ENCODE data around the gene ACVR1.

The ACVR1 gene

GRCh38 chr2:157744571-157745076 is 131.5 kb downstream of the ACVR1 start:
- no peak overlapping the region for H2BK15ac ChIP-seq (ENCODE audit: low read length)
- H2BK5ac ChIP-seq (ENCODE audit: low read length) = no peak overlapping the region
- H3K36me3 ChIP-seq (replicated peaks in 1 of 2; ENCODE audit: control insufficient read depth in 2 of 2, insufficient read depth in 2 of 2, low read length in 2 of 2) = no peaks in the 10 kb centered on the region
- DNase-seq (ENCODE audit: low spot score) = no peak
- H3K9ac ChIP-seq (ENCODE audit: low read depth, low read length, poor library complexity) = no peak overlapping the region
- H4K91ac ChIP-seq (ENCODE audit: low read depth, low read length, poor library complexity) = no peak overlapping the region
- H3K4me1 ChIP-seq (ENCODE audit: control insufficient read depth in 2 of 2, insufficient read depth in 1 of 2, low read depth in 1 of 2, low read length in 2 of 2) = no peaks in the 10 kb centered on the region
- H3K4me3 ChIP-seq (ENCODE audit: low read length in 2 of 2) = no peak overlapping the region
- no peak overlapping the region for H4K8ac ChIP-seq (ENCODE audit: low read depth, low read length)
- no CpG with 5 or more reads among the region's 6 CpGs for WGBS, 2 donors (ENCODE audit: extremely low coverage in 2 of 2, insufficient read length in 2 of 2, insufficient replicate concordance in 1 of 2)
- H2AFZ ChIP-seq (ENCODE audit: low read length) = no peak overlapping the region
- no peaks in the 10 kb centered on the region for H3K27me3 ChIP-seq (ENCODE audit: control insufficient read depth in 3 of 3, insufficient read depth in 3 of 3, low read depth in 1 of 3, low read length in 3 of 3)
- no peak overlapping the region for H3K23ac ChIP-seq (ENCODE audit: low read depth, low read length, poor library complexity)
- H3K14ac ChIP-seq (ENCODE audit: low read length) = no peak overlapping the region
- H3K4me2 ChIP-seq (ENCODE audit: insufficient read depth, low read length, poor library complexity, severe bottlenecking) = no peak overlapping the region
- H3K9me3 ChIP-seq (replicated peaks in 1 of 2; ENCODE audit: control insufficient read depth in 2 of 2, insufficient read depth in 1 of 2, low read depth in 1 of 2, low read length in 2 of 2) = peaks cover 0 to 3% of the 10 kb centered on the region in 2 donors
- no peak overlapping the region for H2BK120ac ChIP-seq (ENCODE audit: low read depth, low read length)
- H3K4ac ChIP-seq (ENCODE audit: low read length) = no peak overlapping the region
- H2BK12ac ChIP-seq (ENCODE audit: low read length) = no peak overlapping the region
- H2AK5ac ChIP-seq (ENCODE audit: low read depth, low read length) = no peak overlapping the region
- H3K79me1 ChIP-seq (ENCODE audit: low read depth, low read length) = no peaks in the 10 kb centered on the region
- no peak overlapping the region for H3K27ac ChIP-seq (replicated peaks; ENCODE audit: low read length)
- H3K18ac ChIP-seq (ENCODE audit: low read length) = no peak overlapping the region

GRCh38 chr2:157743051-157743450 is 133.1 kb downstream of the ACVR1 start:
- Histone ChIP-seq H3K18ac (ENCODE audit: low read length) (no peak overlapping the region), H2BK120ac (ENCODE audit: low read depth, low read length) (no peak overlapping the region), H2BK15ac (ENCODE audit: low read length) (no peak overlapping the region), H3K9me3 (replicated peaks in 1 of 2; ENCODE audit: control insufficient read depth in 2 of 2, insufficient read depth in 1 of 2, low read depth in 1 of 2, low read length in 2 of 2) (peaks cover 0 to 3% of the 10 kb centered on the region in 2 donors), H3K4ac (ENCODE audit: low read length) (no peak overlapping the region), H4K8ac (ENCODE audit: low read depth, low read length) (no peak overlapping the region), H3K14ac (ENCODE audit: low read length) (no peak overlapping the region), H3K4me2 (ENCODE audit: insufficient read depth, low read length, poor library complexity, severe bottlenecking) (no peak overlapping the region), H2AFZ (ENCODE audit: low read length) (no peak overlapping the region), H3K79me1 (ENCODE audit: low read depth, low read length) (no peaks in the 10 kb centered on the region), H4K91ac (ENCODE audit: low read depth, low read length, poor library complexity) (no peak overlapping the region), H3K4me1 (ENCODE audit: control insufficient read depth in 2 of 2, insufficient read depth in 1 of 2, low read depth in 1 of 2, low read length in 2 of 2) (no peaks in the 10 kb centered on the region), H3K36me3 (replicated peaks in 1 of 2; ENCODE audit: control insufficient read depth in 2 of 2, insufficient read depth in 2 of 2, low read length in 2 of 2) (peaks cover 3 to 5% of the 10 kb centered on the region in 2 donors), H3K4me3 (ENCODE audit: low read length in 2 of 2) (no peak overlapping the region), H3K9ac (ENCODE audit: low read depth, low read length, poor library complexity) (no peak overlapping the region), H3K27ac (replicated peaks; ENCODE audit: low read length) (no peak overlapping the region), H2AK5ac (ENCODE audit: low read depth, low read length) (peak overlapping the region; percentile 82), H3K23ac (ENCODE audit: low read depth, low read length, poor library complexity) (no peak overlapping the region), H3K27me3 (ENCODE audit: control insufficient read depth in 3 of 3, insufficient read depth in 3 of 3, low read depth in 1 of 3, low read length in 3 of 3) (no peaks in the 10 kb centered on the region), H2BK12ac (ENCODE audit: low read length) (no peak overlapping the region), H2BK5ac (ENCODE audit: low read length) (no peak overlapping the region)
- no peak for DNase-seq (ENCODE audit: low spot score)
- WGBS, 2 donors (ENCODE audit: extremely low coverage in 2 of 2, insufficient read length in 2 of 2, insufficient replicate concordance in 1 of 2) = no CpG with 5 or more reads among the region's 2 CpGs

GRCh38 chr2:157741819-157742484 is 134.2 kb downstream of the ACVR1 start:
- WGBS, 2 donors (ENCODE audit: extremely low coverage in 2 of 2, insufficient read length in 2 of 2, insufficient replicate concordance in 1 of 2) = no CpG with 5 or more reads among the region's 14 CpGs
- Histone ChIP-seq H2BK12ac (ENCODE audit: low read length) (no peak overlapping the region), H3K36me3 (replicated peaks in 1 of 2; ENCODE audit: control insufficient read depth in 2 of 2, insufficient read depth in 2 of 2, low read length in 2 of 2) (peaks cover 6 to 16% of the 10 kb centered on the region in 2 donors)

GRCh38 chr2:157737656-157738055 is 138.5 kb downstream of the ACVR1 start:
- Histone ChIP-seq H2AK5ac (ENCODE audit: low read depth, low read length) (no peak overlapping the region), H3K4ac (ENCODE audit: low read length) (no peak overlapping the region), H2BK15ac (ENCODE audit: low read length) (no peak overlapping the region), H3K36me3 (replicated peaks in 1 of 2; ENCODE audit: control insufficient read depth in 2 of 2, insufficient read depth in 2 of 2, low read length in 2 of 2) (peaks cover 10 to 41% of the 10 kb centered on the region in 2 donors), H3K9me3 (replicated peaks in 1 of 2; ENCODE audit: control insufficient read depth in 2 of 2, insufficient read depth in 1 of 2, low read depth in 1 of 2, low read length in 2 of 2) (peaks cover 0 to 1% of the 10 kb centered on the region in 2 donors), H2BK12ac (ENCODE audit: low read length) (no peak overlapping the region), H3K79me1 (ENCODE audit: low read depth, low read length) (no peaks in the 10 kb centered on the region), H3K27me3 (ENCODE audit: control insufficient read depth in 3 of 3, insufficient read depth in 3 of 3, low read depth in 1 of 3, low read length in 3 of 3) (no peaks in the 10 kb centered on the region), H3K4me3 (ENCODE audit: low read length in 2 of 2) (no peak overlapping the region), H3K4me1 (ENCODE audit: control insufficient read depth in 2 of 2, insufficient read depth in 1 of 2, low read depth in 1 of 2, low read length in 2 of 2) (no peaks in the 10 kb centered on the region), H3K14ac (ENCODE audit: low read length) (no peak overlapping the region), H2BK120ac (ENCODE audit: low read depth, low read length) (no peak overlapping the region), H3K18ac (ENCODE audit: low read length) (no peak overlapping the region), H3K9ac (ENCODE audit: low read depth, low read length, poor library complexity) (no peak overlapping the region), H2AFZ (ENCODE audit: low read length) (no peak overlapping the region), H3K27ac (replicated peaks; ENCODE audit: low read length) (no peak overlapping the region), H3K23ac (ENCODE audit: low read depth, low read length, poor library complexity) (no peak overlapping the region), H4K91ac (ENCODE audit: low read depth, low read length, poor library complexity) (no peak overlapping the region), H2BK5ac (ENCODE audit: low read length) (no peak overlapping the region), H3K4me2 (ENCODE audit: insufficient read depth, low read length, poor library complexity, severe bottlenecking) (no peak overlapping the region), H4K8ac (ENCODE audit: low read depth, low read length) (no peak overlapping the region)
- no peak for DNase-seq (ENCODE audit: low spot score)
- no CpG with 5 or more reads among the region's 2 CpGs for WGBS, 2 donors (ENCODE audit: extremely low coverage in 2 of 2, insufficient read length in 2 of 2, insufficient replicate concordance in 1 of 2)

More at GRCh38 chr2:157741819-157742484, 134.2 kb downstream of the ACVR1 start:
- H3K79me1 ChIP-seq (ENCODE audit: low read depth, low read length) = no peaks in the 10 kb centered on the region
- H3K9me3 ChIP-seq (replicated peaks in 1 of 2; ENCODE audit: control insufficient read depth in 2 of 2, insufficient read depth in 1 of 2, low read depth in 1 of 2, low read length in 2 of 2) = peaks cover 0 to 3% of the 10 kb centered on the region in 2 donors
- H2BK5ac ChIP-seq (ENCODE audit: low read length) = no peak overlapping the region
- no peaks in the 10 kb centered on the region for H3K27me3 ChIP-seq (ENCODE audit: control insufficient read depth in 3 of 3, insufficient read depth in 3 of 3, low read depth in 1 of 3, low read length in 3 of 3)
- H3K4ac ChIP-seq (ENCODE audit: low read length) = no peak overlapping the region
- no peak overlapping the region for H2BK120ac ChIP-seq (ENCODE audit: low read depth, low read length)
- no peak for DNase-seq (ENCODE audit: low spot score)
- H2AFZ ChIP-seq (ENCODE audit: low read length) = no peak overlapping the region
- no peak overlapping the region for H3K18ac ChIP-seq (ENCODE audit: low read length)
- H3K27ac ChIP-seq (replicated peaks; ENCODE audit: low read length) = no peak overlapping the region
- no peak overlapping the region for H2AK5ac ChIP-seq (ENCODE audit: low read depth, low read length)
- H3K23ac ChIP-seq (ENCODE audit: low read depth, low read length, poor library complexity) = no peak overlapping the region
- no peak overlapping the region for H4K8ac ChIP-seq (ENCODE audit: low read depth, low read length)
- no peak overlapping the region for H3K9ac ChIP-seq (ENCODE audit: low read depth, low read length, poor library complexity)
- H3K4me3 ChIP-seq (ENCODE audit: low read length in 2 of 2) = no peak overlapping the region
- H3K4me1 ChIP-seq (ENCODE audit: control insufficient read depth in 2 of 2, insufficient read depth in 1 of 2, low read depth in 1 of 2, low read length in 2 of 2) = no peaks in the 10 kb centered on the region
- H4K91ac ChIP-seq (ENCODE audit: low read depth, low read length, poor library complexity) = no peak overlapping the region
- no peak overlapping the region for H3K14ac ChIP-seq (ENCODE audit: low read length)
- no peak overlapping the region for H2BK15ac ChIP-seq (ENCODE audit: low read length)
- H3K4me2 ChIP-seq (ENCODE audit: insufficient read depth, low read length, poor library complexity, severe bottlenecking) = no peak overlapping the region
